ENCODE measurements around the gene PCGF1. TPM values are rescaled to one million over a fixed set of nuclear protein-coding genes. Genes with fewer than 3 reads are reported as not detected.

PCGF1 gene
- total RNA-seq: 8.9 TPM

GRCh38 chr2:74507145-74507925 is at the start of gene PCGF1:
PCGF1 (minus strand) TSS chr2:74507695; CDS start chr2:74507668, 27 bp downstream.

GRCh38 chr2:74553892-74554819 is 46.7 kb upstream of the PCGF1 start, which contains the start of the genes DOK1 and LOXL3:
DOK1 (plus strand) TSS chr2:74554720; CDS start chr2:74554755, 35 bp downstream.
LOXL3 (minus strand) TSS chr2:74553942; CDS start chr2:74552634, 1,308 bp downstream.

GRCh38 chr2:74529357-74530238 is 22.1 kb upstream of the PCGF1 start, which contains the start of the genes AUP1 and HTRA2:
AUP1 (minus strand) TSS chr2:74529706; CDS start chr2:74529629, 77 bp downstream.
HTRA2 (plus strand) TSS chr2:74529933; CDS start chr2:74530007, 74 bp downstream.

GRCh38 chr2:74525717-74526648 is 18.5 kb upstream of the PCGF1 start, which contains the start of gene DQX1:
DQX1 (minus strand) TSS chr2:74526231; CDS start chr2:74525729, 502 bp downstream.

GRCh38 chr2:74514368-74515270 is 7.1 kb upstream of the PCGF1 start, which contains the start of gene TLX2:
TLX2 (plus strand) TSS chr2:74514450; CDS start chr2:74514807, 357 bp downstream.

GRCh38 chr2:74499267-74499939 is 8.1 kb downstream of the PCGF1 start, which contains the start of gene LBX2:
LBX2 (minus strand) TSS chr2:74499603; CDS start chr2:74499537, 66 bp downstream.

GRCh38 chr2:74482801-74483674 is 24.5 kb downstream of the PCGF1 start, which contains the start of the genes CCDC142 and TTC31:
CCDC142 (minus strand) TSS chr2:74482998; CDS start chr2:74482837, 161 bp downstream.
TTC31 (plus strand) TSS chr2:74483081; CDS start chr2:74483096, 15 bp downstream.

GRCh38 chr2:74472086-74472944 is 35.2 kb downstream of the PCGF1 start, which contains the start of gene MRPL53:
MRPL53 (minus strand) TSS chr2:74472680; CDS start chr2:74472660, 20 bp downstream.

GRCh38 chr2:74458132-74458937 is 49.2 kb downstream of the PCGF1 start, which contains the start of gene WBP1:
WBP1 (plus strand) TSS chr2:74458438; CDS start chr2:74458603, 165 bp downstream.

Other genes with a start within 250 kb of the PCGF1 start
- 8.4 TPM for gene SLC4A5, start 164.3 kb downstream of the PCGF1 start, total RNA-seq
- gene DCTN1, start 127.4 kb downstream of the PCGF1 start, total RNA-seq: 111 TPM
- gene C2orf81, start 86.1 kb downstream of the PCGF1 start, total RNA-seq: 3.7 TPM
- gene WDR54, start 86.0 kb downstream of the PCGF1 start, total RNA-seq: 20.8 TPM
- 55.7 TPM for gene RTKN, start 65.8 kb downstream of the PCGF1 start, total RNA-seq
- gene INO80B, start 52.6 kb downstream of the PCGF1 start, total RNA-seq: 22.7 TPM
- 59.0 TPM for gene WBP1, start 49.3 kb downstream of the PCGF1 start, total RNA-seq
- 48.1 TPM for gene MOGS, start 42.3 kb downstream of the PCGF1 start, total RNA-seq
- 38.5 TPM for gene MRPL53, start 35.0 kb downstream of the PCGF1 start, total RNA-seq
- gene CCDC142, start 24.7 kb downstream of the PCGF1 start, total RNA-seq: 31.2 TPM
- 28.2 TPM for gene TTC31, start 24.6 kb downstream of the PCGF1 start, total RNA-seq
- 1.1 TPM for gene LBX2, start 8.1 kb downstream of the PCGF1 start, total RNA-seq
- not detected for gene TLX2, start 6.8 kb upstream of the PCGF1 start, total RNA-seq
- gene DQX1, start 18.5 kb upstream of the PCGF1 start, total RNA-seq: not detected
- 68.7 TPM for gene AUP1, start 22.0 kb upstream of the PCGF1 start, total RNA-seq
- gene HTRA2, start 22.2 kb upstream of the PCGF1 start, total RNA-seq: 33.0 TPM
- gene LOXL3, start 46.2 kb upstream of the PCGF1 start, total RNA-seq: 10.0 TPM
- 10.5 TPM for gene DOK1, start 47.0 kb upstream of the PCGF1 start, total RNA-seq
- 0.47 TPM for gene M1AP, start 140.6 kb upstream of the PCGF1 start, total RNA-seq
- gene SEMA4F, start 146.6 kb upstream of the PCGF1 start, total RNA-seq: 4.0 TPM

Measured in metanephros (tissue), 1 donor.